Gastroesophageal sphincter (tissue), 3 donors: ENCODE measurements around the gene RPA1.

Experiments used
- EP300 ChIP-seq: sonication (generic); formaldehyde crosslinking; IDR thresholded peaks from one replicate; pipeline ENCODE4 v1.6.1; 2017; ENCODE audit warnings: antibody characterized with exemption, mild to moderate bottlenecking
- POLR2A ChIP-seq, 2 donors: fragments of 450-650 bp; IDR thresholded peaks; one replicate each; pipeline ENCODE4 v1.6.1; 2017; ENCODE audit warnings: antibody characterized with exemption in 2 of 2, mild to moderate bottlenecking in 2 of 2, moderate library complexity in 1 of 2
- POLR2AphosphoS5 ChIP-seq: sonication (generic); formaldehyde crosslinking; IDR thresholded peaks from one replicate; pipeline ENCODE4 v1.6.1; 2017; ENCODE audit warnings: antibody characterized with exemption
- TF ChIP-seq, protein P1 (sequence below), 4 experiments: fragments of 200-600 bp in 2 of 4; fragments of 450-650 bp in 2 of 4; sonication (generic) in 1 of 4; IDR thresholded peaks; one replicate each; pipeline ENCODE4 v1.5.1; 2017 to 2019; ENCODE audit warnings: antibody characterized with exemption in 4 of 4, mild to moderate bottlenecking in 2 of 4, moderate library complexity in 2 of 4

GRCh38 chr17:1916963-1917715 is 87.3 kb downstream of the RPA1 start:
- TF ChIP-seq, protein P1, sequence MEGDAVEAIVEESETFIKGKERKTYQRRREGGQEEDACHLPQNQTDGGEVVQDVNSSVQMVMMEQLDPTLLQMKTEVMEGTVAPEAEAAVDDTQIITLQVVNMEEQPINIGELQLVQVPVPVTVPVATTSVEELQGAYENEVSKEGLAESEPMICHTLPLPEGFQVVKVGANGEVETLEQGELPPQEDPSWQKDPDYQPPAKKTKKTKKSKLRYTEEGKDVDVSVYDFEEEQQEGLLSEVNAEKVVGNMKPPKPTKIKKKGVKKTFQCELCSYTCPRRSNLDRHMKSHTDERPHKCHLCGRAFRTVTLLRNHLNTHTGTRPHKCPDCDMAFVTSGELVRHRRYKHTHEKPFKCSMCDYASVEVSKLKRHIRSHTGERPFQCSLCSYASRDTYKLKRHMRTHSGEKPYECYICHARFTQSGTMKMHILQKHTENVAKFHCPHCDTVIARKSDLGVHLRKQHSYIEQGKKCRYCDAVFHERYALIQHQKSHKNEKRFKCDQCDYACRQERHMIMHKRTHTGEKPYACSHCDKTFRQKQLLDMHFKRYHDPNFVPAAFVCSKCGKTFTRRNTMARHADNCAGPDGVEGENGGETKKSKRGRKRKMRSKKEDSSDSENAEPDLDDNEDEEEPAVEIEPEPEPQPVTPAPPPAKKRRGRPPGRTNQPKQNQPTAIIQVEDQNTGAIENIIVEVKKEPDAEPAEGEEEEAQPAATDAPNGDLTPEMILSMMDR (IDR thresholded peaks at IDR 0.05), result no peak
- TF ChIP-seq POLR2AphosphoS5, result no peak
- no peak for TF ChIP-seq POLR2A (IDR thresholded peaks at IDR 0.05)
- TF ChIP-seq EP300, result no peak
